HG02852 (cell line): ENCODE data around the gene ADH5.
"Not testable (repeated sequence)": the region's sequence is repeated elsewhere in the genome, so short reads cannot be mapped to it uniquely, and the experiment has no call there.

Experiments used
- ATAC-seq: cut with Tn5 transposase; IDR thresholded peaks from one replicate; pipeline ENCODE4 v1.9.1; 2021; ENCODE audit warnings: mild to moderate bottlenecking, moderate library complexity; ENCODE audit not compliant: unreplicated experiment

ADH5 gene

GRCh38 chr4:99088023-99088449 lies 552 bp downstream of the ADH5 start:
- ATAC-seq, result peak; percentile 20

DNA sequence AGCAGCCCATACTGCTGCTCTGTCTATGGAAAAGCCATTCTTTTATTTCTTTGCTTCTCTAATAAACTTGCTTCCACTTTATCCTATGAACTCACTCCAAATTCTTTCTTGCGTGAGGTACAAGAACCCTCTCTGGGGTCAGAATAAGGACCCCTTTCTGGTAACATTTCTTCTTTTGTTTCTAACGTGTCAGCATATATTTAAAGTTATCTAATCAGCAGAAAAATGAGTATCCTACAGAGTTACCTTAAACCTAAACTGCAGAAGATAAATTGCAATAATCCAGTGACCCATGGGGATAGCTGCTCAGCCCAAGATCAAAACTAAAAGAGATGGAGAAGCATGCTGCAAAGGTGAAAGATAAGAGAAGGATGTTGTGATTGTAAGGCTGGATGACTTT lies 4.0 kb downstream of the ADH5 start:
- ATAC-seq, result no peak

DNA sequence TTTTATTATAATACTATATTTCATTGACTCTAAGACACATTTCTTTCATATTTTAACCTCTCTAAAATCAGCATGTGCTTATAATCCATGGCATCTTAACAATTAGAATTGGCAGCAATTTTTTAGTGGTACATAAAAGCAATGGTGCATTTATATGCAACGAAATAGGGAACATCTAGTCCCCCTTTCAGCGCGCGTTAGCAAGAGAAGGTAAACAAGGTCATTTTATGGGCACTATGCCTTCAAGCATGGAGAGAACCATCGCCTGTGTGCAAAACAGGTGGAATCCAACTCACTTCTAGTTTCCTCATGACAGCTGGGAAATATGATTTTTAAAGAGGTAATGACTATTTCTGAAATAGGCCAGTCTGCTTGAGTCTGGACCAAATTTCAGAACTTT lies 6.4 kb downstream of the ADH5 start:
- ATAC-seq, result no peak

DNA sequence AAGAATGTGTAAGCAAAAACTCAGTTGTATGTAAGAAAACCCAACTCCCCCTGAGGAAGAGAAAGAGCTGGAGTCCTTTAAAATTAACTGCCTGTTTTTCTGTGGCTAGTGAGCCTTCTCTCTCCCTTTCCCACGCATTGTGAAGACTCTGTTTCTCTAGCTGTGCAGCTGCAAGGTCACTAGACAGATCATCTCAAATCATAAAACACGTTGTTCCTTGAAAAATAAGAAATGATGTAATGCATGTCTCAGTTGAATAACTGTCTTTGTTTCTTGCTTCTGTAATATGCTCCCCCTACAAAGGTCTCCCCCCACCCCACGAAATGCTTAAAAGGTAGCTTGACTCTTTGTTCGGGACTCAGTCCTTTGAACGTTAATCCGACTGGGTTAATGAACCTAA lies 7.7 kb downstream of the ADH5 start:
- not testable (repeated sequence) for ATAC-seq

DNA sequence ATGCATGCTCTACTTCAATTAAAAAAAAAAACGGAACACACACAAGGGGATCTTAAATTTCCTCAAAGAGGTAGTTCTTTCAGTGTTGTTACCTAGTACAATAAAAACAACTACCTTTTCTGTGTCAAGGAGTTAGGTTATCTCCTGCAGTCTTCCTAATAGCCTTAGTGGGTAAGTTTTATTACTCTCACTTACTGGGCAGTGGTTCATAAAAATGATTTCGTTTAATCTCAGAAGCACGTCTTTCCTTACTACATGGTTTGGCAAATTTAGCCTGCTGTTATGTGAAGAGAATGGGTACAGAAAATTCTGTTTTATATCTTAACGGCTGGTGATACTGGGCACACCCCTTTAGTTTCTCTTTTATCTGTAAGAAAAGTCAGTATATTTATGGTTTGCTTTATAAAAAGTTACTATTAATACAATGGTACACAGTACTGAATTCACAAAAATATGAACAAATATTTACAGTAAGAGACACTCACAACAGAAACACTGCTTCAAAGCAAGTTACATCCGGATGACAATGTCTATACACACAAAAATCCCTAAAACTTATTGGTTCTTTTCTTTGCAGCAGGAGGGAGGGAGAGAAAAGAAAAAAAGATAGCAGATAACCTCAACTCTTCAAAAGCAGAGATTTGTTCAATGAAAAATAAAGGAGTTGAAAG lies 8.8 kb downstream of the ADH5 start:
- no peak for ATAC-seq

- ATAC-seq, result no peak
Observed at GRCh38 chr4:99078931-99079624, 9.5 kb downstream of the ADH5 start.

DNA sequence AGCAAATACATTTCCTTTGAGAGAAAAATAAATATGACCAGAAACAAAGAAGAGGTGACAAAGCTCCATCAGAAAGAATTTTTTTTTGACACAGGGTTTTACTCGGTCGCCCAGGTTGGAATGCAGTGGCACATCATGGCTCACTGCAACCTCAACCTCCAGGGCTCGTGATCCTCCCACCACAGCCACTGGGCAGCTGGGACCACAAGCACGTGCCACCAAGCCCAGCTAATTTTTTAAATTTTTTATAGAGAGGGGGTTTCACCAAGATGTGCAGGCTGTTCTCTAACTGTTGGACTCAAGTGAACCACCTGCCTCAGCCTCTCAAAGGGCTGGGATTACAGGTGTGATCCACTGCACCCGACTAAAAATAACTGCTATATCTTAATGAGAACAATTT lies 10.3 kb downstream of the ADH5 start:
- ATAC-seq, result no peak

DNA sequence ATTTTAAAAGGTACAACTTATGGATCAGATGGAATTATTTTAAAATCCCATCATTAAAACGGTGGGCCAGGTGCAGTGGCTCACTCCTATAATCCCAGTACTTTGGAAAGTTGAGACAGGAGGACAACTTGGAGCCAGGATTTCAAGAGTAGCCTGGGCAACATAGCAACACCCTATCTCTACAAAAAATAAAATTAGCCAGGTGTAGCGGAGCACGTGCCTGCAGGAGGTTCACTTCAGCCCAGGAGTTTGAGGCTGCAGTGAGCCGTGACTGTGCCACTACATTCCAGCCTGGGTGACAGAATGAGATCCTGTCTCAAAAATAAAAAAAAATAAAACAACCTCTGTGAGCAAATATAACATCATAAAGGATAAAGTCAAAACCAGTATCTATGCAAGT lies 11.4 kb downstream of the ADH5 start:
- no peak for ATAC-seq

DNA sequence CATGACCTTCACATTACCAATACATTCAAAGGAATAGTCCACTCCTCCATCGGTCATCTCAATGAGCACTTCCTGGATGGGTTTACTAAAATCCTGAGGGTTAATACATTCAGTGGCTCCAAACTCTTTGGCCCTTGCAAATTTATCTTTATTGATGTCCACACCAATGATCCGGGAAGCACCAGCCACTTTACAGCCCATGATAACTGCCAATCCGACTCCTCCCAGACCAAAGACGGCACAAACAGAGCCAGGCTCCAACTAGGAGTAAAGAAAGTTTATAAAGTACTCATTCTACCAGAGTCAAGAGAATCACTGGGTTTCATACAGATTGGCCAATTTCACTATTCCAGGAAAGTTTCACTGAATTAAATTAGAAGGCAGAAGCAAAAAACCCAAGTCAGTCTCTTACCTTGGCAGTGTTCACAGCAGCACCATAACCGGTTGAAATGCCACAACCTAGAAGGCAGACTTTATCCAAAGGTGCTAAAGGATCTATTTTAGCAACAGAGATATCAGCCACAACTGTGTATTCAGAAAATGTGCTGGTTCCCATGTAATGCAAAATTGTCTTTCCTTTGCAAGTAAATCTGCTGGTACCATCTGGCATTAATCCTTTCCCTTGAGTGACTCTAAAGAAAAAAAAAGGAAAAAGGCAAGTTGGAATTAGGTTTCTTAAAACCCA lies 12.2 kb downstream of the ADH5 start:
- no peak for ATAC-seq

DNA sequence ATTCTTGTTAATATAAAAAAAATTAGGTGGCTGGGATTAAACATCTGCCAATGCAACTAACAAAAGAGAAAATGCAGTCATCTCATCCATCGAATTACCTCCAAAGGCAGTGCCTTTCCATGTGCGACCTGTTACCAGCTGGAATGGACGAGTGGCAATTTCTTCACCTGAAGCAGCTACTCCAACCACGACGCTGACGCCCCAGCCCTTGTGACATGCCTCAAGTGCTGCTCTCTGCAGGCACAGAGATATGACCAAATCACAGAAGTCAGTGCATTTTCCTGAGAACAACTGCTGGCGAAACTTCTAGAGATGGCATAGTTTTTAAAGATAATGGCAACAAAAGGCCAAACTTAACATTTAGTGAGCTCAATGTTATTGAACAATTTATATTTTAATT lies 13.8 kb downstream of the ADH5 start:
- no peak for ATAC-seq

GRCh38 chr4:99071159-99071558 lies 17.4 kb downstream of the ADH5 start:
- ATAC-seq, result no peak

DNA sequence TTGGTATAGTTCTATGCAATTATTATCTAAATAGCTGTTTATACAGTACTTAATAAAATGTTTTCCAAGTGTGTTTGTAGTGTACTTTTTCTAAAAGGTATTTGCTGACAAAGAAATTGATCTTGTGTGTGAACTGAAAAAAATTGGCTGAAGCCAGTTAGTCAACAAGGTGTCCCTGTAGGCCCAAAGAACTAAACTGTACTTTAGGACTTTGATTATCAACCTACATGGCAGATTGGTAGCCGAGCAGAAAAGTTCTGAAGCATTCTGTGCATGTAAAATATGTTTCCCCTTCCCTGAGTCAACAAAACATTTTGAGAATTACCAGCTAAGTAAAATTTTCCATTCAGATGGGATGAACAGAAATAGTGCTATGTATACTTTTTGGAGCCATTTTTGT lies 21.0 kb downstream of the ADH5 start:
- ATAC-seq, result no peak

- ATAC-seq, result not testable (repeated sequence)
Observed at GRCh38 chr4:99065521-99065920, 23.1 kb downstream of the ADH5 start.

DNA sequence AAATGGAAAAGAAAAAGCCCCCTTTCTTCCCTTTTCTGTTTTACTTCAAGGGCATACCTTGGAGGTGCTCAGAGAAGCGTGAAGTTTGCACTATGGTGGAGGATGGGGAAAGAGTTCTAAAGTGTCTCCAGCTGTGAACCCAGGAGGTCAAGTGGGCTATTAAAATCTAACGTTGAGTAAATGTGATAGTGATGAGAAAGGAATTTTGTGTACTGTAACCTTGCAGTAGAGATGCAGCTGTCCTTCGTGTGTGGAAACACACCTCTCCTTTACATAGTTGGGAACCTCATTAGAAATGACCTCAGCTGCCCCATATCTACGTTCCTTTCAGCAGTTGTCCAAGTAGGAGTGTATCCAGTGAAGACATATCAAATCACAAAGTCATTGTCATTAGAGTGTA lies 26.5 kb downstream of the ADH5 start:
- peak; percentile 72 for ATAC-seq

DNA sequence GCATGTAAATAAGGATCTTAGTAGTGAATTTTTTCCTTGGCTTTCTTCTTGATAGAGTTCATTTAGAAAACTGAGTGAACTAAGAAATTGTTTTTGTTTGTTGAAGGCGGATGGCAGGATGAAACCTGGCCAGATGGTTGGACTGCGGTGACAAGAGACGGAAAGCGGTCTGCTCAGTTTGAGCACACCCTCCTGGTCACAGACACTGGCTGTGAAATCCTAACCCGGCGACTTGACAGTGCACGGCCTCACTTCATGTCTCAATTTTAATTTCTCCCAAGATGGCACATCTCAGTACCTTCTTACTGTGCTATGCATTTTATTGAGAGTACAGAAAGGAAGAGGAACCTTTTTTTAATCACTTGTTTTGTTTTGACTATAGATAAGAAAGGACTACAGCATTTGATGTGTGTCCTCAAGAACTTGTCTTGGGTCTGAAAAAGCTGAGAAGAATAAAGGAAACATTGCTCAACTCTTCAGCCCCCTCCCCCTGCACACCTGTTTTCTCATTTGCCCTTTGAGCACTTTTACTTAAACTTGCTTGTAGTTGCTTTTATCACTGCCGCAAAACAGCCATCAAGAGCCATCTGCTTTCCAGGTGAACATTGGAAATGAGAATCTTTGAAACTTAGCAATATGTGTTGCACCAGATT lies 27.4 kb downstream of the ADH5 start:
- no peak for ATAC-seq

DNA sequence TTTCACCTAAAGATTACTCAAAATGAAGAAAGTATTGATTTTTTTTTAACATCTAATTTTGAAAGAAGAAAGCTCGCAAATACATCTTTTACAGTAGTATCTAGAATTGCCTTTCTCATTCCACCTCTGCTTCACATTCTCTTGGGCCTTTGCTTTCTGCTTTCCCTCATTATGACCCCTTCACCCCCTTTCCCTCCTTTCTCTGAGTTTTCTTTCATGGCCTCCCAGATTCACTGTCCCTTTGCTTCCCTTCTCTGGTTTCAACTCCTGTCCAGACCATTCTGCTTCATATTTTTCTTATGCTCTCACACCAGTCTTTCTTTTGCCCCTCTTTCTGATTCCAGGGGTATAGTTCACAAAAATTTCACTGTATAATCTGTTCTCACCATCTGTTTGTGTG lies 29.0 kb downstream of the ADH5 start:
- no peak for ATAC-seq

- ATAC-seq, result no peak
Observed at GRCh38 chr4:99058228-99058627, 30.4 kb downstream of the ADH5 start.

DNA sequence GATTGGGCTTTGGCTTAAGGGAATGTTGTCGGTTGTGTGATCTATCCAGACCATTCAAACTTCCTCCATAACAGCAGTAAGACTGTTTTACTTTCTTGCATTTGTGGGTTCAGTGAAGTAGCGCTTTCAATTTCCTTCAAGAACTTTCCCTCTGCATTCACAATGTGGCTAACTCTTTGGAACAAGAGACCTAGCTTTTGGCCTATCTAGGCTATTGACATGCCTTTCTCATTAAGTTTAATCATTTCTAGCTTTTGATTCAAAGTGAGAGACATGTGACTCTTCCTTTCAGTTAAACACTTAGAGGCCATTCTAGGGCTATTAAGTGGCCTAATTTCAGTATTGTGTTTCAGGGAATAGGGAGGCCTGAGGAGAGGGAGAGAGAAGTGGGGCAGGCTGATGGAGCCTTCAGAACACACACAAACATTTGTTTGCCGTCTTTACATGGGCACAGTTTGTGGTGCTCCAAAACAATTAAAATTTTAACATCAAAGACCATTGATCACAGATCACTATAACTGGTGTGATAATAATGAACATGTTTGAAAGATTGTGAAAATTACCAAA lies 34.1 kb downstream of the ADH5 start:
- peak; percentile 55 for ATAC-seq

DNA sequence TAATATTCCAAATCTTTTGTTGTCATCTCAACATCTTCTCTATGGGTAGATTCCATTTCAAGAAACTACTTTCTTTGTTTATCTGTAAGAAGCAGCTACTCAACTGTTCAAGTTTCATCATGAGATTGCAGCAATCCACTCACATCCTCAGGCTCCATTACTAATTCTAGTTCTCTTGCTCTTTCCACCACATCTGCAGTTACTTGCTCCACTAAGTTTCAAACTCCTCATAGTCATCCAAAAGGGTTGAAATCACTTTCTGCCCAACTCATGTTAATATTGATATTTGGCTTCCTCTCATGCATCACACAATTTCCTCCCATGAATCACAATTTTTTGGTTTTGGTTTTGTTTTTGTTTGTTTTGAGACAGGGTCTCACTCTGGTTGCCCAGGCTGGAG lies 35.7 kb downstream of the ADH5 start:
- ATAC-seq, result no peak

GRCh38 chr4:99047710-99048109 lies 40.9 kb downstream of the ADH5 start:
- no peak for ATAC-seq

DNA sequence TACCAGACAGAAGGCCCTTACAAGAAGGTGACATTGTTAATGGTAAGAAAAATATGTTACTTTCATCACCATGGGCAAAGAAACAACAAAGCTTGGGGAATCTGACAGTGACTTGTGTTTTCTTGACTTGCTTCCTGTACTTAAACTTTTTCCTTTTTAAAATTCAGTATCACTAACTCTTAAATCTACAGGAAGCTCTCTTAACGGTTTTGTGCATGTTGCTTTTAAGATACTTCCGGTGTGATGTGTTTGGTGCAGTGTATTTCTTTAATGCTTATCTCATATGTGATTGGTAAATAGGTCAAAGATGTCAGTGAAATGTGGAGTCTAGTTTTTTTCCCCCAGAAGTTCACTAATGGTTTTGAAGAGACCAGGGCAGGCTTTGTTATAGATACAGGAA lies 45.2 kb downstream of the ADH5 start:
- no peak for ATAC-seq
